Measurements from ENCODE around the gene BBLN. TPM values are rescaled to one million over a fixed set of nuclear protein-coding genes. Genes with fewer than 3 reads are reported as not detected.

Gene BBLN
- total RNA-seq = 32.7 and 35.1 TPM in 2 replicates

GRCh38 chr9:128159784-128160602 is at the start of gene BBLN:
TSS of gene BBLN (plus strand) at chr9:128160265. CDS start at chr9:128160408, 143 bp downstream.

GRCh38 chr9:128127568-128127989 is 32.5 kb upstream of the BBLN start, which contains the start of gene PTGES2:
TSS of gene PTGES2 (minus strand) at chr9:128127729. CDS start at chr9:128127717, 12 bp downstream.

GRCh38 chr9:128149001-128149701 is 10.9 kb upstream of the BBLN start, which contains the start of gene LCN2:
TSS of gene LCN2 (plus strand) at chr9:128149453. CDS start at chr9:128149526, 73 bp downstream.

GRCh38 chr9:128191406-128192046 is 31.5 kb downstream of the BBLN start, which contains the start of gene CIZ1:
TSS of gene CIZ1 (minus strand) at chr9:128191572. CDS start at chr9:128190857, 715 bp downstream.

GRCh38 chr9:128203024-128203706 is 43.1 kb downstream of the BBLN start, which contains the start of gene DNM1:
TSS of gene DNM1 (plus strand) at chr9:128203379. CDS start at chr9:128203471, 92 bp downstream.

Other genes starting within 250 kb of the BBLN start
- gene ST6GALNAC4, start 243.2 kb upstream of the BBLN start, total RNA-seq = 25.5 and 29.6 TPM in 2 replicates
- gene PIP5KL1, start 229.5 kb upstream of the BBLN start, total RNA-seq = 0.87 and 1.7 TPM in 2 replicates
- 10.7 and 14.7 TPM in 2 replicates for gene DPM2, start 222.4 kb upstream of the BBLN start, total RNA-seq
- gene EEIG1, start 179.3 kb upstream of the BBLN start, total RNA-seq = 28.2 and 62.7 TPM in 2 replicates
- gene NAIF1, start 92.9 kb upstream of the BBLN start, total RNA-seq = 9.5 TPM in 2 replicates
- gene SLC25A25, start 92.0 kb upstream of the BBLN start, total RNA-seq = 25.3 and 48.5 TPM in 2 replicates
- 50.5 and 60.2 TPM in 2 replicates for gene PTGES2, start 32.5 kb upstream of the BBLN start, total RNA-seq
- not detected in 2 replicates for gene LCN2, start 10.8 kb upstream of the BBLN start, total RNA-seq
- gene CIZ1, start 31.3 kb downstream of the BBLN start, total RNA-seq = 10.1 and 12.4 TPM in 2 replicates
- gene DNM1, start 43.1 kb downstream of the BBLN start, total RNA-seq = 0.43 and 0.65 TPM in 2 replicates
- gene GOLGA2, start 115.7 kb downstream of the BBLN start, total RNA-seq = 41.5 and 57.9 TPM in 2 replicates
- gene SWI5, start 116.0 kb downstream of the BBLN start, total RNA-seq = 14.7 and 16.2 TPM in 2 replicates
- 25.8 and 27.3 TPM in 2 replicates for gene TRUB2, start 162.2 kb downstream of the BBLN start, total RNA-seq
- 21.0 and 21.6 TPM in 2 replicates for gene COQ4, start 162.6 kb downstream of the BBLN start, total RNA-seq
- 16.9 and 21.6 TPM in 2 replicates for gene SLC27A4, start 180.3 kb downstream of the BBLN start, total RNA-seq
- 51.5 and 52.5 TPM in 2 replicates for gene URM1, start 211.1 kb downstream of the BBLN start, total RNA-seq